ENCODE results near the gene IQGAP3. TPM values are rescaled to one million over a fixed set of nuclear protein-coding genes. Genes with fewer than 3 reads are reported as not detected.
A peak's percentile ranks its signal among the peaks of the same experiment; 100 is the strongest.

Gene IQGAP3
- total RNA-seq (4.2 and 5.2 TPM in 2 replicates), polyA plus RNA-seq (3.1 and 5.7 TPM in 2 replicates)

DNA sequence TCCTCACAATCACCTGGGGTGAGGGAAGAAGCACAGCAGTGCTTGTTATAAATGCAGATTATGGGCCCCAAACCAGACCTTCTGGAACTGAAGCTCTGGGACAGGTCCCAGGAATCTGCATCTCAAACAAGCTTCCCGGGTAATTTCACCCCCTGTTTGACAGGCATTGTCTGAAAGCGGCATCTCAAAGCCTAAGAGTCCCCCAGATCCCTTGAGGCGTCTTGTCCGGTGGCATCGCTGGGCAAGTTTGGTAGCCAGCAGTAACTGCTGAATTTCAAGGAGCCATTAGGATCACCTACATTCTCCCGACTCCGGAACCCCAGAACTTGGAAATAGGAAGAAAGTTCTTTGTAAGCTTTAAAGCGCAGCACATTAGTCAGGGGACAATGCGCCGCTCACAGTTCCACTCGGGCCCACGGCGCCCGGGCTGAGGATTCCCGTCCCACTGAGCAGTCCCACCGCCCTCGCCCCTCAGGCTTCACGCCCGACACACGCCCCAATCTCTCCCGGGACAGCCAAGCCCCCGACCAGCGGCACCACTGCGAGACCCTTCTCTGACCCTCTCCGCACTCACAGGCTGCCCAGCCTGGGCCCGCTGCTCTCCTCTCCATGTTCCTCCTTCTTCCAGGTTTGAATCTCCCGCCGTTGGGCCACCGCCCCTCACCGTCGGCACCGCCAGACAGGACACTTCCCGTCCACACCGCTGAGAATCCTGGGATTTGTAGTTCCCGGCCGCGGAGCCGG, at the start of gene IQGAP3:
IQGAP3 (minus strand) TSS at position 647 of the 744 bp plus-strand sequence; CDS start at position 611, 36 bp downstream.
- no peak for TF ChIP-seq EZH2 (IDR thresholded peaks at IDR 0.05; ENCODE audit: borderline replicate concordance)
- TF ChIP-seq, protein P1, sequence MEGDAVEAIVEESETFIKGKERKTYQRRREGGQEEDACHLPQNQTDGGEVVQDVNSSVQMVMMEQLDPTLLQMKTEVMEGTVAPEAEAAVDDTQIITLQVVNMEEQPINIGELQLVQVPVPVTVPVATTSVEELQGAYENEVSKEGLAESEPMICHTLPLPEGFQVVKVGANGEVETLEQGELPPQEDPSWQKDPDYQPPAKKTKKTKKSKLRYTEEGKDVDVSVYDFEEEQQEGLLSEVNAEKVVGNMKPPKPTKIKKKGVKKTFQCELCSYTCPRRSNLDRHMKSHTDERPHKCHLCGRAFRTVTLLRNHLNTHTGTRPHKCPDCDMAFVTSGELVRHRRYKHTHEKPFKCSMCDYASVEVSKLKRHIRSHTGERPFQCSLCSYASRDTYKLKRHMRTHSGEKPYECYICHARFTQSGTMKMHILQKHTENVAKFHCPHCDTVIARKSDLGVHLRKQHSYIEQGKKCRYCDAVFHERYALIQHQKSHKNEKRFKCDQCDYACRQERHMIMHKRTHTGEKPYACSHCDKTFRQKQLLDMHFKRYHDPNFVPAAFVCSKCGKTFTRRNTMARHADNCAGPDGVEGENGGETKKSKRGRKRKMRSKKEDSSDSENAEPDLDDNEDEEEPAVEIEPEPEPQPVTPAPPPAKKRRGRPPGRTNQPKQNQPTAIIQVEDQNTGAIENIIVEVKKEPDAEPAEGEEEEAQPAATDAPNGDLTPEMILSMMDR (IDR thresholded peaks at IDR 0.05; ENCODE audit: poor library complexity): no peak
- no peak for TF ChIP-seq EZH2phosphoT487 (IDR thresholded peaks at IDR 0.05; ENCODE audit: low read depth, severe bottlenecking, unreplicated experiment)
- peak within 1 kb of the TSS; percentile 90 for H3K27ac ChIP-seq
- no peaks in the 10 kb centered on the region for H3K9me2 ChIP-seq (replicated peaks; ENCODE audit: insufficient read depth)
- H3K27me3 ChIP-seq: no peaks in the 10 kb centered on the region
- peaks cover 8% of the 10 kb centered on the region for H3K4me1 ChIP-seq (ENCODE audit: insufficient read depth)
- H3K79me2 ChIP-seq: peaks cover 9% of the 10 kb centered on the region
- no peaks in the 10 kb centered on the region for H4K20me1 ChIP-seq (ENCODE audit: insufficient read depth, poor library complexity, severe bottlenecking)
- peak within 1 kb of the TSS; percentile 26 for H2AFZ ChIP-seq
- no peaks in the 10 kb centered on the region for H3K36me3 ChIP-seq (replicated peaks; ENCODE audit: insufficient read depth, low read depth)
- WGBS (ENCODE audit: low lambda C conversion rate, missing lambda C conversion rate): under 1% methylated on average over 38 of the region's 38 CpGs
- H3K9me3 ChIP-seq (ENCODE audit: low read depth): no peaks in the 10 kb centered on the region
- peak; percentile 95 for DNase-seq (ENCODE audit: low spot score)
- H3K4me2 ChIP-seq: peak within 1 kb of the TSS; percentile 94
- H3K4me3 ChIP-seq: peak within 1 kb of the TSS; percentile 8

- Histone ChIP-seq H3K36me3 (replicated peaks; ENCODE audit: insufficient read depth, low read depth) (no peaks in the 10 kb centered on the region), H3K9me3 (ENCODE audit: low read depth) (no peaks in the 10 kb centered on the region), H2AFZ (no peak overlapping the region), H3K27ac (no peak overlapping the region), H3K27me3 (peaks cover 56% of the 10 kb centered on the region), H3K4me2 (no peak overlapping the region), H3K4me1 (ENCODE audit: insufficient read depth) (peaks cover 19% of the 10 kb centered on the region), H3K4me3 (no peak overlapping the region), H3K79me2 (no peaks in the 10 kb centered on the region), H4K20me1 (ENCODE audit: insufficient read depth, poor library complexity, severe bottlenecking) (no peaks in the 10 kb centered on the region), H3K9me2 (replicated peaks; ENCODE audit: insufficient read depth) (no peaks in the 10 kb centered on the region)
- TF ChIP-seq EZH2phosphoT487 (IDR thresholded peaks at IDR 0.05; ENCODE audit: low read depth, severe bottlenecking, unreplicated experiment) (no peak), EZH2 (IDR thresholded peaks at IDR 0.05; ENCODE audit: borderline replicate concordance) (no peak)
- TF ChIP-seq, protein P1 (IDR thresholded peaks at IDR 0.05; ENCODE audit: poor library complexity): no peak
- DNase-seq (ENCODE audit: low spot score): no peak
- WGBS (ENCODE audit: low lambda C conversion rate, missing lambda C conversion rate): 30% methylated on average over 6 of the region's 6 CpGs
These were observed 47.2 kb upstream of the IQGAP3 start for GRCh38 chr1:156619582-156619955.

GRCh38 chr1:156618853-156619581, 46.7 kb upstream of the IQGAP3 start, which contains the start of gene HAPLN2:
HAPLN2 (plus strand) TSS chr1:156619415; CDS start chr1:156623491, 4,076 bp downstream.
- Histone ChIP-seq H3K27ac (no peak within 1 kb of the TSS), H2AFZ (no peak within 1 kb of the TSS)

More at GRCh38 chr1:156618853-156619581, 46.7 kb upstream of the IQGAP3 start, which contains the start of gene HAPLN2:
- Histone ChIP-seq H3K36me3 (replicated peaks; ENCODE audit: insufficient read depth, low read depth) (no peaks in the 10 kb centered on the region), H3K4me3 (no peak within 1 kb of the TSS), H3K79me2 (no peaks in the 10 kb centered on the region), H4K20me1 (ENCODE audit: insufficient read depth, poor library complexity, severe bottlenecking) (no peaks in the 10 kb centered on the region), H3K4me2 (no peak within 1 kb of the TSS), H3K9me3 (ENCODE audit: low read depth) (no peaks in the 10 kb centered on the region), H3K27me3 (peaks cover 50% of the 10 kb centered on the region), H3K4me1 (ENCODE audit: insufficient read depth) (peaks cover 14% of the 10 kb centered on the region), H3K9me2 (replicated peaks; ENCODE audit: insufficient read depth) (no peaks in the 10 kb centered on the region)
- 11% methylated on average over 7 of the region's 7 CpGs for WGBS (ENCODE audit: low lambda C conversion rate, missing lambda C conversion rate)
- DNase-seq (ENCODE audit: low spot score): peak; percentile 55
- no peak for TF ChIP-seq EZH2phosphoT487 (IDR thresholded peaks at IDR 0.05; ENCODE audit: low read depth, severe bottlenecking, unreplicated experiment)
- TF ChIP-seq, protein P1 (IDR thresholded peaks at IDR 0.05; ENCODE audit: poor library complexity): peak; percentile 38
